GM10266 (cell line): ENCODE data around the gene C19orf81.

Source experiments
- DNase-seq: peaks from one replicate; pipeline ENCODE4 v3.0.0; 2012; ENCODE audit errors: extremely low spot score
- TF ChIP-seq, protein P1 (sequence below): IDR thresholded peaks from 2 replicates; pipeline ENCODE4 v1.5.1; 2012; ENCODE audit warnings: mild to moderate bottlenecking, low read depth; ENCODE audit not compliant: control insufficient read depth, insufficient read depth; ENCODE audit errors: missing control alignments

The C19orf81 gene

DNA sequence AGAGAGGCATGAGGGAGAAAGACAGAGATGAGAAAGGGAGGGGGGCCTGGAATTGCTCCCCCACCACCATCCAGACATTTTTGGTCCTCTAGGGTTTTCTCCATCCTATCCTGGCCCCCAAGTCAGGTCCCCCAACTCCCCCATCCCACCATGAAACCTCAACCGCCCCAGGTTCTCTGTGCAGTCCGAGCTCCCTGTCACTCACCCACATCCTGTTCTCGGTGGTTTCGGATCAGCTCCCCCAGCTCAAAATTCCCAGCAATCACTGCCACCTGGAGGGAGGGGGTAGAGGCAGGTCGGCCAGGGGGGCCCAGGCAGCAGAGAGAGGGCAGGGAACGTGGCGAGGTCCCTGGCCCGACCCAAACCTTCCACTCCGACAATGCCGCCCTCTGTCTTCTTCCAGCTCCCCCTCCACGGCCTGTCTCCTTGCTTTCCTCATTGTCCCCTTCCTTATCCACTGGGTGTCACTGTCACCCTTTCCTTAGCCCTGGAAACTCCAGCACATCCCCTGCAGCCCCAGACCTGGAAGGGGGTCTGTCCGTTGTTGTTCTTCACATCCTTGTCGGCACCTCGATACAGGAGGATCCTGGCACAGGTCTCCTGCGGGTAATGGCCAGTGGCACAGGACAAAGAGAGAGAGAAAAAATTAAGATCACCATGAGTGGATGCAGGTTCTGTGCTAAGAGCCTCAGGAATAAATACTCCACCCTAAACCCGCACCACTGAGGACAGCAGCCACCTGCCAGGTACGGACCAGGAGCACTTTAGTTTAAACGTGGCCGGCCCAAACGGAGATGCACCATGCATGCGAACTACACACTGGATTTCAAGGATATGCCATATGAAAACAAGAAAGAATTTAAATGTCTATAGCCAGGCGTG lies 54.9 kb downstream of the C19orf81 start:
- no peak for DNase-seq
- TF ChIP-seq, protein P1, sequence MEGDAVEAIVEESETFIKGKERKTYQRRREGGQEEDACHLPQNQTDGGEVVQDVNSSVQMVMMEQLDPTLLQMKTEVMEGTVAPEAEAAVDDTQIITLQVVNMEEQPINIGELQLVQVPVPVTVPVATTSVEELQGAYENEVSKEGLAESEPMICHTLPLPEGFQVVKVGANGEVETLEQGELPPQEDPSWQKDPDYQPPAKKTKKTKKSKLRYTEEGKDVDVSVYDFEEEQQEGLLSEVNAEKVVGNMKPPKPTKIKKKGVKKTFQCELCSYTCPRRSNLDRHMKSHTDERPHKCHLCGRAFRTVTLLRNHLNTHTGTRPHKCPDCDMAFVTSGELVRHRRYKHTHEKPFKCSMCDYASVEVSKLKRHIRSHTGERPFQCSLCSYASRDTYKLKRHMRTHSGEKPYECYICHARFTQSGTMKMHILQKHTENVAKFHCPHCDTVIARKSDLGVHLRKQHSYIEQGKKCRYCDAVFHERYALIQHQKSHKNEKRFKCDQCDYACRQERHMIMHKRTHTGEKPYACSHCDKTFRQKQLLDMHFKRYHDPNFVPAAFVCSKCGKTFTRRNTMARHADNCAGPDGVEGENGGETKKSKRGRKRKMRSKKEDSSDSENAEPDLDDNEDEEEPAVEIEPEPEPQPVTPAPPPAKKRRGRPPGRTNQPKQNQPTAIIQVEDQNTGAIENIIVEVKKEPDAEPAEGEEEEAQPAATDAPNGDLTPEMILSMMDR, result no peak

DNA sequence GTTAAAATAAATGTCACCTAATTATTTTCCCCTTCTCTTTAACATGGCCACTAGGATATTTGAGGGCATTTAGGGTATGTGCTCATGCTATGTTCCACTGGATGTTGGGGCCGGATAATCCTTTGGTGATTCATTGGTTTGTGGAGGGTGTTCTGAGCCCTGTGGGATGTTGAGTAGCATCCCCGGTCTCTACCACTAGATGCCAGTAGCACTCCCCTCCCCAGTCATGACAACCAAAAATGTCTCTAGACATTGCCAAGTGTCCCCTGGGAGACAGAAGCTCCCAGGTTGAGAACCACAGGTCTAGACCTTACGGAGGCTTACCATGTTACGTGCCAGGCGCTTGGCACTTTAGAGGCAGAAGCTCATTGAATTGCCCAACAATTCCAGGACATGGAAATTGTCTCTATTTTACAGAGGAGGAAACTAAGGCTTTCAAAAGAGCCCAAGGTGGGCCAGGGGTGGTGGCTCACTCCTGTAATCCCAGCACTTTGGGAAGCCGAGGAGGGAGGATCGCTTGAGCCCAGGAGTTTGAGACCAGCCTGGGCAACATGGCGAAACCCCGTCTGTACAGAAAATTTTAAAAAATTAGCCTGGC lies 56.3 kb downstream of the C19orf81 start:
- TF ChIP-seq, protein P1, result peak; percentile 61
- DNase-seq, result peak; percentile 85

DNA sequence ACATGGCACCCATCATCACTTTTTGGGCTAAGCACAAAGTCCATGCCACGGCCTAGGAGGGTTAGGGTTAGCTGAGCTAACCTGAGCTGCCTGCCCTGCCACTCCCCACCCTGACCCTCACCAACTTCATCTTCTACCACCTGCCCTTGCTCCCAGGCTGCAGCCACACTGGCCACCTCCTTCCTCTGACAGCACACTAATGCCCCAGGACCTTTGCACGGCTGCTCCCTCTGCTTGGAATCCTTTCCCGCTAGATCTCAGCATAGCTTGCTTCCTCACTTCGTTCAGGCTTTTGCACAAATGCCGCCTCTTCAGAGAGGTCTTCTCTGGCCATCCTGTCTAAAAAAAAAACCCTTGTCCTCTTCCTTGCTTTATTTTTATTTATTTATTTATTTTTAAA lies 57.1 kb downstream of the C19orf81 start:
- no peak for DNase-seq
- TF ChIP-seq, protein P1, result no peak

GRCh38 chr19:50708179-50708879 lies 59.1 kb downstream of the C19orf81 start:
- no peak for DNase-seq
- TF ChIP-seq, protein P1, result no peak
